BLaER1 treated with 17β-estradiol and CSF1 and Interleukin-3, amounts not matched to agents 10 nM and 100 nM (cell line): ENCODE measurements around the gene SPTLC2.
"Not testable (repeated sequence)": the region's sequence is repeated elsewhere in the genome, so short reads cannot be mapped to it uniquely, and the experiment has no call there.

Experiments
- H3K27ac ChIP-seq, 11 experiments: shearing (Covaris generic); formaldehyde crosslinking; 2 replicates each; pipeline ENCODE4 v1.8.1; 2022
- H3K27me3 ChIP-seq, 11 experiments: shearing (Covaris generic); formaldehyde crosslinking; 2 replicates each; pipeline ENCODE4 v1.8.1; 2022
- H3K36me3 ChIP-seq, 11 experiments: shearing (Covaris generic); formaldehyde crosslinking; 2 replicates each; pipeline ENCODE4 v1.8.1; 2022
- H3K4me1 ChIP-seq, 10 experiments: shearing (Covaris generic); formaldehyde crosslinking; 2 replicates each; pipeline ENCODE4 v1.8.1; 2022
- H3K4me2 ChIP-seq, 11 experiments: shearing (Covaris generic); formaldehyde crosslinking; 2 replicates each; pipeline ENCODE4 v1.8.1; 2022
- H3K4me3 ChIP-seq, 10 experiments: shearing (Covaris generic); formaldehyde crosslinking; 2 replicates each; pipeline ENCODE4 v1.8.1; 2022
- H3K9ac ChIP-seq, 11 experiments: shearing (Covaris generic); formaldehyde crosslinking; 2 replicates each; pipeline ENCODE4 v1.8.1; 2022
- H3K9me3 ChIP-seq, 11 experiments: shearing (Covaris generic); formaldehyde crosslinking; replicated peaks in 1 of 11; 2 replicates each; pipeline ENCODE4 v1.8.1; 2022
- H4K20me1 ChIP-seq, 11 experiments: shearing (Covaris generic); formaldehyde crosslinking; 2 replicates each; pipeline ENCODE4 v1.8.1; 2022
- Cebpa-rat ChIP-seq, 11 experiments: shearing (Covaris generic); IDR thresholded peaks; 2 replicates each; pipeline ENCODE4 v1.8.1; 2022

SPTLC2 gene

GRCh38 chr14:77543637-77544334, 72.7 kb downstream of the SPTLC2 start:
- peak overlapping the region in 3 of 11 experiments; percentile 66 to 77 (median 68); a peak in 5 of 22 replicates for H3K27ac ChIP-seq
- no peaks in the 10 kb centered on the region for H3K27me3 ChIP-seq
- H3K9me3 ChIP-seq, result no peaks in the 10 kb centered on the region
- H3K4me2 ChIP-seq, result peak overlapping the region; percentile 55 to 86 (median 77); a peak in 18 of 22 replicates
- H3K4me1 ChIP-seq, result peaks cover 28 to 47% (median 33%) of the 10 kb centered on the region in 10 experiments
- H3K9ac ChIP-seq, result peak overlapping the region in 3 of 11 experiments; percentile 57 to 71 (median 63); a peak in 4 of 22 replicates
- no peak for TF ChIP-seq Cebpa-rat (IDR thresholded peaks at IDR 0.05)
- no peak overlapping the region for H3K4me3 ChIP-seq
- peaks cover 20 to 66% (median 42%) of the 10 kb centered on the region in 11 experiments for H3K36me3 ChIP-seq
- peaks cover 0 to 26% (median 0%) of the 10 kb centered on the region in 11 experiments; a peak in 3 of 22 replicates for H4K20me1 ChIP-seq

- H3K4me2 ChIP-seq, result peak overlapping the region; percentile 55 to 86 (median 77)
- no peaks in the 10 kb centered on the region for H3K9me3 ChIP-seq
- H3K4me1 ChIP-seq, result peaks cover 28 to 47% (median 33%) of the 10 kb centered on the region in 10 experiments
- H3K27me3 ChIP-seq, result no peaks in the 10 kb centered on the region
- peaks cover 14 to 66% (median 36%) of the 10 kb centered on the region in 11 experiments; a peak in 20 of 22 replicates for H3K36me3 ChIP-seq
- peaks cover 0 to 31% (median 0%) of the 10 kb centered on the region in 11 experiments; a peak in 3 of 22 replicates for H4K20me1 ChIP-seq
- no peak for TF ChIP-seq Cebpa-rat (IDR thresholded peaks at IDR 0.05)
- H3K27ac ChIP-seq, result peak overlapping the region in 7 of 11 experiments; percentile 42 to 77 (median 66); a peak in 12 of 22 replicates
- peak overlapping the region in 3 of 10 experiments; percentile 7 to 39 (median 32); a peak in 3 of 20 replicates for H3K4me3 ChIP-seq
- peak overlapping the region in 9 of 11 experiments; percentile 30 to 71 (median 55); a peak in 14 of 22 replicates for H3K9ac ChIP-seq
These were observed 73.2 kb downstream of the SPTLC2 start for GRCh38 chr14:77543240-77543551.

- no peak for TF ChIP-seq Cebpa-rat (IDR thresholded peaks at IDR 0.05)
- H3K27me3 ChIP-seq, result no peaks in the 10 kb centered on the region
- peak overlapping the region; percentile 55 to 86 (median 77) for H3K4me2 ChIP-seq
- H3K9me3 ChIP-seq, result no peaks in the 10 kb centered on the region
- H3K9ac ChIP-seq, result peak overlapping the region in 10 of 11 experiments; percentile 30 to 71 (median 50); a peak in 19 of 22 replicates
- H3K27ac ChIP-seq, result peak overlapping the region in 10 of 11 experiments; percentile 22 to 77 (median 59); a peak in 18 of 22 replicates
- H3K36me3 ChIP-seq, result peaks cover 8 to 66% (median 30%) of the 10 kb centered on the region in 11 experiments; a peak in 19 of 22 replicates
- peaks cover 28 to 47% (median 33%) of the 10 kb centered on the region in 10 experiments for H3K4me1 ChIP-seq
- H4K20me1 ChIP-seq, result peaks cover 0 to 37% (median 0%) of the 10 kb centered on the region in 11 experiments; a peak in 3 of 22 replicates
- peak overlapping the region in 4 of 10 experiments; percentile 7 to 39 (median 24); a peak in 4 of 20 replicates for H3K4me3 ChIP-seq
These were observed 73.8 kb downstream of the SPTLC2 start for GRCh38 chr14:77542421-77543239.

DNA sequence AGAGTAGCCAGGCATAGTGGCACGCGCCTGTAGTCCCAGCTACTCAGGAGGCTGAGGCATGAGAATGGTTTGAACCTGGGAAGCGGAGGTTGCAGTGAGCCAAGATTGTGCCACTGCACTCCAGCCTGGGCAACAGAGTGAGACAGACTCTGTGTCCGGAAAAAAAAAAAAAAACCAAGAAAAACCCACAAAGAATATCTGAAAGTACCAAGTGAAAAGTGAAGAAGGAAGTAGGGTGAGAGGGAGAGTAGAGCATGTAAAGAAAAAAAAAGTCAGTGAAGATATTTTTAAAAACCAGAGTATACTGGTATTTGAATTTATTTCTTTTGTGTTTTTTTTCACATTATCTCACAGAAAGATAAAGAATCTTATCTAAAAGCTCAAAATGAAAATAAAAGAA, 74.5 kb downstream of the SPTLC2 start:
- peak overlapping the region in 9 of 11 experiments; percentile 30 to 71 (median 55); a peak in 13 of 22 replicates for H3K9ac ChIP-seq
- peak overlapping the region in 10 of 11 experiments; percentile 22 to 77 (median 59); a peak in 18 of 22 replicates for H3K27ac ChIP-seq
- TF ChIP-seq Cebpa-rat (IDR thresholded peaks at IDR 0.05), result no peak

DNA sequence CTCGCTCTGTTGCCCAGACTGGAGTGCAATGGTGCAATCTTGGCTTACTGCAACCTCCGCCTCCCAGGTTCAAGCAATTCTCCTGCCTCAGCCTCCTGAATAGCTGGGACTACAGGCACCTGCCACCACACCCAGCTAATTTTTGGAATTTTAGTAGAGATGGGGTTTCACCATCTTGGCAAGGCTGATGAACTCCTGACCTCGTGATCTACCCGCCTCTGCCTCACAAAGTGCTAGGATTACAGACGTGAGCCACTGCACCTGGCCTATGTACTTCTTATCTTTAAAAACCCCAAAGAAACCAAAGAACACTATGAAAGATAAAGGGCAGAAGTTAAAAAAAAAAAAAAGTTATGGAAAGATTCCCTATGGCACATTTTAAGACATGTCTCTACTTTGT, 79.5 kb downstream of the SPTLC2 start:
- not testable (repeated sequence) for H3K9ac ChIP-seq, H3K4me2 ChIP-seq, H3K27ac ChIP-seq, H3K27me3 ChIP-seq, H3K4me3 ChIP-seq, H3K9me3 ChIP-seq
- Histone ChIP-seq H4K20me1 (peaks cover 0 to 47% (median 0%) of the 10 kb centered on the region in 11 experiments; a peak in 3 of 22 replicates), H3K4me1 (peaks cover 10 to 17% (median 11%) of the 10 kb centered on the region in 10 experiments), H3K36me3 (peaks cover 3 to 81% (median 19%) of the 10 kb centered on the region in 11 experiments; a peak in 19 of 22 replicates)

More for the DNA sequence above, 74.5 kb downstream of the SPTLC2 start:
- Histone ChIP-seq H3K9me3 (no peaks in the 10 kb centered on the region), H3K36me3 (peaks cover 6 to 66% (median 23%) of the 10 kb centered on the region in 11 experiments; a peak in 16 of 22 replicates), H3K4me1 (peaks cover 28 to 47% (median 33%) of the 10 kb centered on the region in 10 experiments), H3K4me3 (peak overlapping the region in 3 of 10 experiments; percentile 7 to 39 (median 15); a peak in 2 of 20 replicates), H3K27me3 (no peaks in the 10 kb centered on the region), H3K4me2 (peak overlapping the region; percentile 55 to 86 (median 77)), H4K20me1 (peaks cover 0 to 41% (median 0%) of the 10 kb centered on the region in 11 experiments; a peak in 3 of 22 replicates)

DNA sequence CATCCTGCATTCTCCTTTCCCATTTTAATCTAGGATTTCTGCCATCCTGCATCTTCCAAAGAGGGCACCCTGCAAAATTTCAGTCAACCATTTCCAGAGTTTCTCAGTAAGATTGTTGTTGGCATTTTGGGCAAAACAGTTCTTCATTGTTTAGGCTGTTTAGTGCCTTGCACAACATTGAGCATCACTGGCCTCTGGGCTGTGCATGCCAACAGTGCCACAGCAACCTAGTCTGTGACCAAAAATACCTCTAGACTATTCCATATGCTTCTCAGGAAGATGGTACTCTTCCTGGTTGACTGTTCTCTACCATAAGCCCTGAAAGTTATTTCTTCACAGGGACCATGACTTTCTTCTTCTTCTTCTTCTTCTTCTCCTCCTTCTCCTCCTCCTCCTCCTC, 85.4 kb downstream of the SPTLC2 start:
- Histone ChIP-seq H4K20me1 (peaks cover 0 to 32% (median 0%) of the 10 kb centered on the region in 11 experiments; a peak in 3 of 22 replicates), H3K9me3 (no peaks in the 10 kb centered on the region), H3K27me3 (no peaks in the 10 kb centered on the region), H3K36me3 (peaks cover 8 to 71% (median 20%) of the 10 kb centered on the region in 11 experiments; a peak in 19 of 22 replicates), H3K4me3 (no peak overlapping the region), H3K4me1 (no peaks in the 10 kb centered on the region), H3K27ac (no peak overlapping the region), H3K9ac (no peak overlapping the region), H3K4me2 (no peak overlapping the region)
- no peak for TF ChIP-seq Cebpa-rat (IDR thresholded peaks at IDR 0.05)

GRCh38 chr14:77529963-77530362, 86.5 kb downstream of the SPTLC2 start:
- no peak for TF ChIP-seq Cebpa-rat (IDR thresholded peaks at IDR 0.05)
- no peaks in the 10 kb centered on the region for H3K27me3 ChIP-seq
- no peak overlapping the region for H3K4me2 ChIP-seq
- no peak overlapping the region for H3K9ac ChIP-seq
- H3K36me3 ChIP-seq, result peaks cover 8 to 64% (median 12%) of the 10 kb centered on the region in 11 experiments; a peak in 19 of 22 replicates
- no peaks in the 10 kb centered on the region for H3K4me1 ChIP-seq
- H4K20me1 ChIP-seq, result peaks cover 0 to 40% (median 0%) of the 10 kb centered on the region in 11 experiments; a peak in 3 of 22 replicates
- H3K27ac ChIP-seq, result no peak overlapping the region
- H3K9me3 ChIP-seq, result no peaks in the 10 kb centered on the region
- no peak overlapping the region for H3K4me3 ChIP-seq

DNA sequence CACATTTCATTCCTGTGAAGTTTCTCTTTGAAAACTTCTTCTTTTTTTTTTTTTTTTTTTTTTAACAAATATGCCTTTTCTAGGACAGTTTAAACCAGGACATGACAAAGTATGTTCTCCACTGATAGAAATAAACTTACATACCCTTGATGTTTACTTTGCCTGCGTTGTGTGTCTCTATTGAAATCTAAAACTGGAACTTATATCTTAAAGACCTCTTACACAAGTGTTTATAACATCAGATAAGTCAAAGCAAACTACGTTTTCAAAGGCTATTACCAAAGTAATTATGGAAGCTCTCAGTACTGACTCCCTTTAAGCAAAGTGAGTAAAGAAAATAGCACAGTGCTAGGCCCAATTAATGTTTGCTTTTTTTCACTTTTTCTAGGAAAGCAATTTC, 87.2 kb downstream of the SPTLC2 start:
- H3K27ac ChIP-seq, result no peak overlapping the region
- no peaks in the 10 kb centered on the region for H3K4me1 ChIP-seq
- peaks cover 0 to 42% (median 0%) of the 10 kb centered on the region in 11 experiments; a peak in 4 of 22 replicates for H4K20me1 ChIP-seq
- H3K27me3 ChIP-seq, result no peaks in the 10 kb centered on the region
- no peak overlapping the region for H3K4me3 ChIP-seq
- H3K9me3 ChIP-seq, result no peaks in the 10 kb centered on the region
- H3K4me2 ChIP-seq, result no peak overlapping the region
- H3K36me3 ChIP-seq, result peaks cover 4 to 65% (median 9%) of the 10 kb centered on the region in 11 experiments; a peak in 12 of 22 replicates
- H3K9ac ChIP-seq, result no peak overlapping the region
- no peak for TF ChIP-seq Cebpa-rat (IDR thresholded peaks at IDR 0.05)

DNA sequence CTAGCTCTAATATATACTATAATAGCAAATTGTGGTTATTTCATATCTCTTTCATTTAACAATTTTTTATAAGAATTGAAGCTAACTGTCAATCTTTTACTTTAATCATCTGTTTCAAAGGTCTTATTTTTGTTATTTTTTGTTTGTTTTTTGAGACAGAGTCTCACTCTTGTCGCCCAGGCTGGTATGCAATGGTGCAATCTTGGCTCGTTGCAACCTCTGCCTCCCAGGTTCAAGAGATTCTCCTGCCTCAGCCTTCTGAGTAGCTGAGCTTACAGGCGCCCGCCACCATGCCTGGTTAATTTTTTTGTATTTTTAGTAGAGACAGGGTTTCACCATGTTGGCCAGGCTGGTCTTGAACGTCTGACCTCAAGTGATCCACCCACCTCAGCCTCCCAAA, 87.7 kb downstream of the SPTLC2 start:
- H3K9me3 ChIP-seq, H3K27ac ChIP-seq, H3K4me2 ChIP-seq, H3K4me1 ChIP-seq, H3K27me3 ChIP-seq, H3K4me3 ChIP-seq, H3K9ac ChIP-seq: not testable (repeated sequence)
- Histone ChIP-seq H4K20me1 (peaks cover 0 to 47% (median 0%) of the 10 kb centered on the region in 11 experiments; a peak in 5 of 22 replicates), H3K36me3 (peaks cover 2 to 65% (median 8%) of the 10 kb centered on the region in 11 experiments; a peak in 12 of 22 replicates)
